SH-SY5Y (cell line): Measurements from ENCODE around the gene TTC33.

Experiments used
- GATA2 ChIP-seq: IDR thresholded peaks from 2 replicates; pipeline ENCODE4 v1.6.1; 2011; ENCODE audit warnings: mild to moderate bottlenecking, low read depth, low read length
- GATA3 ChIP-seq: IDR thresholded peaks from 2 replicates; pipeline ENCODE4 v1.6.1; 2011; ENCODE audit warnings: low read depth, mild to moderate bottlenecking, low read length, moderate library complexity

Gene TTC33, protein sequence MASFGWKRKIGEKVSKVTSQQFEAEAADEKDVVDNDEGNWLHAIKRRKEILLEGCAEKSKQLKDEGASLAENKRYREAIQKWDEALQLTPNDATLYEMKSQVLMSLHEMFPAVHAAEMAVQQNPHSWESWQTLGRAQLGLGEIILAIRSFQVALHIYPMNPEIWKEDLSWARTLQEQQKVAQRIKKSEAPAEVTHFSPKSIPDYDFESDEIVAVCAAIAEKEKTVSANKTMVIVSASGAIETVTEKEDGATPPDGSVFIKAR

DNA sequence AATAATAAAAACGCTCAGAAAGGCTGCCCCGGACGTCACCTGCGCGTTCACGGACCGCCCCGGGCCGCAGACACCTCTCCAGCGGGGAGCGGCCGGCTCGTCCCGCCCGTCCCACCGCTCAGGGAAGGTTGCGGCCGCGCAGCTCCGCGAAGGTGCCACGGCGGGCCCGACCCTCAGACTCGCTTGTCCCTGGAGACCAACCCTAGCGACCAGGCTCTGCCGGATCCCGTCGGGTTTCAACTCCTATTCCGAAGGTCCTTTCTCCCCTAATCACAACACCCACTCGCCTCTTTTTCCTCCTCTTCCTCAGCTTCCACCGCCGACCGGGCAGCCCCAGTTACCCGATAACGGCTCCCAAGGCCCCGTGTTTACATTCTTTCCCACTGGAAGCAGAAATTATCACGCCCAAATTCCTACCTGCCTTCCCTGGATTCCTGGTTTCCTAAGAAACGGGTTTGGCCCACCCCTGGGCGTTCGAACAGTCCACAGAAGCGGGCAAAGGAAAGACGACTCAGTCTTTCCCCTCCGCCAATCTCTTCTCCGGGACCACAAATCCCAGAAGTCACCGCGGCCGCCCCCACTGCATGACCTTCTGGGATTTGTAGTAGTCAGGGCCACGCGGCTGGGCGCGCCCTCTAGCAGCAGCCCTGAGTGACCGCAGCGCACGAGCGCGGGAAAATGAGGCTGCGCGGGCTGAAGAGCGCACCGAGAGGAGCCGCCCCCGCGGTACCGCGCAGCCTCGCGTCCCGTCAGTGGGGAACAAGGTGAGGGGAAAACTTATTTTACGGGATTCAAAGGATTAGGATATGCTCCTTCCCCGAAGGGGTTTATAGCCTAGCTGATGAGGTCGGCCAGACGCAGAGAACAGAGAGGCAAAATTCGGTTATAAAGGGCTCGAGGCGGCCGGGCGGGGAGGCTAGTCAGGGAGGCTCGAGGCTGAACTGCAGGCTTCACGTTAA is at the start of gene TTC33:
Gene TTC33 (minus strand): TSS at position 555 of the 959 bp plus-strand sequence. CDS start 8,943 bp downstream, outside the sequence.
- TF ChIP-seq GATA2 (no peak), GATA3 (no peak)

DNA sequence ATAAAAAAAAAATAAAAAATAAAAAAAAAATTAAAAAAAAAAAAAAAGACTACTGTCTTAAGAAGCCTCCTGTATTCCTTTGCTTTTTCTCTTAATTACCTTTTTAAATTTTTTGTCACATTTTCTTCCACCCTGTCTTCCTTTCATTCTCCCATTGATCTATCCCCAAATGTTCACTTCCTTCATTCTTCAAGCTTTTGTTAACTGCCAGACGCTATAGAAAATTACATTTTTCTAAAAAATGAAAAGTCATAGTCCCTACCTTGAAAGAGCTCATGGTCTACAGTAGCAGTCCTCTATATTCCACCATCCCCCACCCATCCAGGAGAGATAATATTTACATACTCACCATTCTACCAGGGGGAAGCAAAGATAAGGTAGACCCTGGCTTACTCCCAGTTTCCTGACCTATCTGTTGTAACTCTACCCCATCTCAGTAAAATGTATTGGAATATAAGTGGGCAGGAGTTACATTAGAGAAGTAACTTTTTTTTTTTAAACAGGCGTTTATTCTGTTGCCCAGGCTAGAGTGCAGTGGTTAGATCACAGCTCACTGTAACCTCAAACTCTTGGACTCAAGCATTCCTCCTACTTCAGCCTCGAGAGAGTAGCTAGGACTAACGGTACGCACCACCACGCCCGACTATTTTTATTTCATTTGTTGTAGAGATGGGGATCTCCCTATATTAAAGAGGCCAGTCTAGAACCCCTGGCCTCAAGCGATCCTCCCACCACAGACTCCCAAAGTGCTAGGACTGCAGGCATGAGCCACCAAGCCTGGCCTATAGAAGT is 46.2 kb upstream of the TTC33 start:
- TF ChIP-seq GATA3 (no peak), GATA2 (no peak)

DNA sequence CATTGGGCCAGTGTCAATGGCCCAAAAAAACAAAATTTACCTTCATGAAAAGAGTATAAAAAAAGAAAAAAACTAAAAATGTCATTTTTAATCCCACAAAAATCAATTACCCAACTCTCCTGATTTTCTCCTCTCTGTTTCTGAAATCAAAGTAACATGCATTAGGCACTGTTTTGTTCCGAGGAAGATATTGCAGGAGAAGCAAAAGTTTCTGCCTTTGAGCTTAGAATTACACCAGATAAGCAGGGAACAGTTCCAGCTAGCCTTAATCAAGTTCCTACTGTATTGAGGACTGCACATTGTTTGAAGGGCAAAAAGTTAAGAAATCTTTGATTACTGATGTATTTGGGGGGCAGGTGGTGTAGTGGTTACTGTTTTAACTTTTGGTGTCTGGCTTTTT is 43.5 kb upstream of the TTC33 start:
- TF ChIP-seq GATA3 (no peak), GATA2 (no peak)

DNA sequence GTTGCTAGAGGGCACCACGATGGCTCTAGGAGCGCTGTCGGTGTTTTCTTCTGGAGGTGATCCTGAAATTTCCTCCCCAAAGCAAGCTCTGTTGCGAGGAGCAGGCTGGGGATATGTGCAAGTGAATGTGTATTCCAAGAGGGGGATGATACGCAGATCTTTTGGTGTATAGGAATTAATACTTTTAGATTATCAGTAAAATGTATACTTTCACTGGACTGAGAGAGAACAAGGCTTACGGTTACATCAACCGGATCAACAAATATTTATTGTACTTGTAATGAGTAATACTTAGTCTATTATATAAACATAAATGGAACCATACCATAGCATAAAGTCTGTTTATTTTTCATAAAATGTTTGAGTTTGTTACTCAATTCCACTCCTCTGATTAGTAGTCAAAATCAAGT is 43.0 kb upstream of the TTC33 start:
- no peak for TF ChIP-seq GATA2
- no peak for TF ChIP-seq GATA3

DNA sequence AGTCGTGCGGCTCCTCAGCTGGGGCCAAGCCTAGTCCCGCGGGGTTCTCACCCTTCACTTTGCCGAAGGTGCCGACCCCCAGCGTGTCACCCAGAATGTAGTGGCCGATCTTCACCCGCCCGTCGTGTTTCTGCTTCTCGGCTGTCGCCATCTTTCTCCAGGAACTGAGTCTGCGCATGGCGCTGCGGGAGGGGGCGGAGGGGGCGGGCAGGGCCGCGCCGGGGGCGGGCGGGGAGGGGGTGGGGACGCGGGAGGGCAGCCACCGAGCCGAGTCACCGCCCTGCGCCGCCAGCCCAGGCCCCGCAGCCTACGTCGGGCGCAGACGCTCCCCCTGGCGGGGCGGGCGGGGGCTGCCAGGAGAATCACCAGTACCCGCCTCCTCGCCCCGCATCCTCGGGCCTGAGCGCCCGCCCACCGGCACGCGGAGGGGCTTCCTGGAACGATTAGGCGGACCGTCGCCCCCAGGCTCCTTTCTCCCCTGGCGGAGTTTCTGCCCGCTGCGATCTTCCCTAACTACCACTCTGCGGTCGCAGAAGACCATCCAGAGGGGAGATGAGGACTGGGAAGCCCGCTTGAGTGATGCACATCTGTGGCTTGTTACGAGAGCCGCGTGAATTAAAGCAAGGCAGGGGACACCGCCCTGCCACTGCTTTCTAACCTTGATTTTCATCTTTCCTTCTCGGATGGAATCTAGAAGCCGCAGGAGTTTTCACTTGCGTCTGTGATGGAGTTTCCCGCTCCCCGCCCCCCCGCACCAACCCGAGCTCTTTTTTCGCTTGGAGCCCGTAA is 42.4 kb upstream of the TTC33 start, which contains the start of gene PRKAA1:
Gene PRKAA1 (minus strand): TSS at position 363 of the 789 bp plus-strand sequence. CDS start 185 bp downstream, at position 178.
- TF ChIP-seq GATA2: no peak
- no peak for TF ChIP-seq GATA3

DNA sequence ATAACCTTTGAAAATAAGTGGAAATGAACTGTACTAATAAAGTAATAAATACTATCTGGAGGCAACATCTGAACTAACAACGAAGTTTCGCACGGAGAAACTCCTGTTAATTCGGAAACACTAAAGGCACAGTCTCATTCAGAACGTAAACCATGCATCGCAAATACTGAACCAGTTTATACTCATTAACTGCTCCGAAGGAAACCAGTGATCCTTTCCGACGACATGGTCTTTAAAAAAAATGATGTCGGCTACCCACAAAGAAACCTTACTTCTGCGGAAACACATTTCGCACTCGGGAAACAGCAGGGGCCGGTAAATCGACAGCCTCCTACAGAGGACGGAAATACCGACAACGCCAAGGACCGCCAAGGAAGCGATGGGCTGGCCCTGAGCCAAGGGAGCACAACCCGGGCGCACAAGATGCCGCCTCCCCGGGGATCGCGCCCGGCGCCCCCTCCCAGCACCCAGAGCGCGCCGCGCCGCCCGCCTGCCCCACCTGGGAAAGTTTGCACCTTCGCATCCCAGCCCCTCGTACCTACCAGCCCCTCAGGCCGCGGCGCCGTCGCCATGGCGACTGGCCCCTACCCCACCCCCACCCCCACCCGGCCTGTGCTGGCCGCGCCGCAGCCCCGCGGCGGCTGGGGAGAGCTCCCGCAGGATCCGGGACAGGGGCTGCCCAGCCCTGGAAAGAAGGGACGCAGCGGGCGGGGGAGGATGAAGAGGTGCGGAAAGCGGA is 41.7 kb upstream of the TTC33 start:
- TF ChIP-seq GATA2 (no peak), GATA3 (no peak)

DNA sequence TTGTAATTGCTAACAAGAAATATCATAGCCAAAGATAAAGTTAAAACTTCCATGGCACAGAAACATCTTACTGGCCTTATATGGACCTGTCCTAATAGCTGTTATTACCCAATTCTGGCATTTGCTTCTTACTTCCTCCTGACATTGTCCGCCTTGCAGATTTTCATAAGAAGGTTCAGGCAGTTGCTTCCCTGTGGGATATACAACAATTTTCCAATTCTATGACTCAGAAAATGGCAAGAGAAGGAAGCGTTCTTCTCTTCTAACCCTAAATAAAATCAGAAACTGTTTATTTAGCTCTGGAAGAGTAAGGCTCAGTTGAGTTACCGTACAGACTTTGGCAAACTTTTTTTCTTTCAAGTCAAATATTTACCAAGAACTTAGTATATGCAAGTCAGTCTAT is 40.7 kb upstream of the TTC33 start:
- TF ChIP-seq GATA3: no peak
- no peak for TF ChIP-seq GATA2

DNA sequence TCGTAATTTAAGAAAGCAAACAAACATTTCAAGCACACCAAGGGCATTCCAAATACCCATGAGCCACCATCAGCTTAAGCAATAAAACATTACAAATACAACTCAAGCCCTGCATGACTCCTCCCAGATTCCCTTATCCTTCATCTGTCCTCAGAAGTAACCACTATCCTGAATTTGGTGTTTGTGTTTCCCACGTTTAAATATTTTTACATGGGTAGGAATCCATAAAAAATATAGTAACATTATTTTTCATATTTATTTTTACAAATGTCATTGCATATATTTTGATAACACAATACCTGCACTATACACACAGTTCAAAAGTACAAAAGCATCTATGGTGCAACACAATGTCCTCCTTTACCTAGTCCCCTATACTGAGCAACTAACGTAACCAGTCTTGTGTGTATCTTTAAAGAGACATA is 36.0 kb upstream of the TTC33 start:
- TF ChIP-seq GATA2: no peak
- TF ChIP-seq GATA3: no peak

DNA sequence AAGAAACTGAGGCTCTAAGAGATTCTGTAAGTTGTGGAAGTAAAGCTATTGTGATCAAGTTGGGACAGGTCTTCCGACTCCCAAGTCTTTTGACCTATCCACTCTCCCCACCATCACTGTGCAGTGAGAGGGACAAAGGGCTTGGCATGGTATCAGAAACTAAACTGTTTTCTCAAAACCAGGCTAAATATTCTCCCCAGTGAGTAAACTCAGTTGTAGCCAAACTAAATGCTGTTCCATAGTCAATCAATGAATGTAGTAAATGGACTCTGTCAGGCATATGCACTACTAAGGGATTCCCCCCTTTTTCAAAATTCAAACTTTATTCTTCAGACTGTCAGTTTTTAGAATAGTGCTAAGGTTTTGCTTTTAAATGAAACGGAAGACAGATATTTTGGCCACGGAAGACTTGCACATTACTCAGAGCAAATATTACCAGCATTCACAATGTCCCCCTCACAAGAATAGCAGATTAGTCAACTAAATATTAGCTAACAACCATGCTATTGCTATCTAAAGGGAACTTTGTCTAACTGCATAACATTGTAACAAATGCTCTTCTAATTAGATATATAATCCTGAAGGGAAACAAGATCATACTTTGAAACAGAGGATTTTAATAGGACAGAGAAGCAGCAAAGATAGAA is 35.3 kb upstream of the TTC33 start:
- TF ChIP-seq GATA2: no peak
- TF ChIP-seq GATA3: no peak

DNA sequence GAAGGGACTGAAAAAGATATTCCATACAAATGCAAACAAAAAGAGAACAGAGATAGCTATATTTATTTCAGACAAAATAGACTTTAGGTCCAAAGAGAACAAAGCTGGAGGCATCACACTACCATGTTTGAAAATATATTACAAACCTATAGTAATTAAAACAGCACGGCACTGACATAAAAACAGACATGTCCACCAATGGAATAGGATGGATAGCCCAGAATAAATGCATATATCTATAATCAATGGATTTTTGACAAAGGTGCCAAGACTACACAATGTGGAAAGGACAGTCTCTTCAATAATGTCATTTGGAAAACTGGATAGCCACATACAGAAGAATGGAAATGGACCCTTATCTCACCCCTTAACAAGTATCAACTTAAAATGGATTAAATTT is 32.2 kb upstream of the TTC33 start:
- TF ChIP-seq GATA3 (no peak), GATA2 (no peak)

DNA sequence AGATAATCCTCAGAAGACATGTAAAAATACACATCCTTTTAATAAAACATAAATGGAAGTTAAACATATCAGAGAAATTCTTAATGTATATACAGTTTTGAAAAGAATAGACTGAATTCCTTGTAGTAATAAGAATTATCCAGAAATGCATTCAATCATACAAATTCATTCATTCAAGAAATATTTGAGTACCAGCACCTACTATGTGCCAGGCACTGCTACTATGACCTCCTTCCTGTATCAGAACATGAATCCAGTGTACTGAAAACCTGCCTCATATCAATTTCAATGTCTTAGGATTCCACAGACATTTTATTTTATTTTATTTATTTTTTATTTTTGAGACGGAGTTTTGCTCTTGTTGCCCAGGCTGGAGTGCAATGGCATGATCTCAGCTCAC is 29.2 kb upstream of the TTC33 start:
- TF ChIP-seq GATA3 (no peak), GATA2 (no peak)

DNA sequence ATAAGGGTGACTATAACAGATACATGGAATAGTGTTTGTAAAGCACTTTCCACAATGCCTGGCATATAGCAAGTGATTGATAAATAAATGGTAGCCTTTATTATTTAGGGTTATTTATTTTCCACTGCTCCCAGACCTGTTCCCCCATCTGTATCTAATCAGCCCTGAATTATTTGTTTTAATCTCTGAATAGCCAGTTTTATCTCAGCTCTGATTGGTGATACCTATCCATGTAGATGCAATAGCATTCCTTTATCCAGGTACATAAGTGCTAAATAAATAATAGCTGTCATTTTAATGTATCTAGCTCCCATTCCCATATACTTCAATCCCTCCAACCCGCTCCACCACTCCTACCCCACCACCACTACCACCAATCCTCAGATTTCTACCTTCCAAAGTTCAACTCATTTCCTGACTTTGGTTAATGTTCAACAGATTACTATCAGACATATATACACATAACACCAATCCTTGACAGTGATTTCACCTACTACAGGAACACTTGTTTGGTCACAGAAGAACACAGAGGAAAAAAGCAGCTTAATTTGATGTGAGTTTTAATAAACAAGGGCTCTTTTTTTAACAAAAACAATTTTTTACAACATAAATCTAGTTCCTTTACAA is 28.4 kb upstream of the TTC33 start:
- TF ChIP-seq GATA2: no peak
- TF ChIP-seq GATA3: no peak
